HG03196 (cell line): ENCODE results near the gene HCRT.
"Not testable (repeated sequence)": the region's sequence is repeated elsewhere in the genome, so short reads cannot be mapped to it uniquely, and the experiment has no call there.

ENCODE experiments used
- ATAC-seq: cut with Tn5 transposase; IDR thresholded peaks from one replicate; pipeline ENCODE4 v1.9.1; 2021; ENCODE audit not compliant: unreplicated experiment

Gene HCRT

DNA sequence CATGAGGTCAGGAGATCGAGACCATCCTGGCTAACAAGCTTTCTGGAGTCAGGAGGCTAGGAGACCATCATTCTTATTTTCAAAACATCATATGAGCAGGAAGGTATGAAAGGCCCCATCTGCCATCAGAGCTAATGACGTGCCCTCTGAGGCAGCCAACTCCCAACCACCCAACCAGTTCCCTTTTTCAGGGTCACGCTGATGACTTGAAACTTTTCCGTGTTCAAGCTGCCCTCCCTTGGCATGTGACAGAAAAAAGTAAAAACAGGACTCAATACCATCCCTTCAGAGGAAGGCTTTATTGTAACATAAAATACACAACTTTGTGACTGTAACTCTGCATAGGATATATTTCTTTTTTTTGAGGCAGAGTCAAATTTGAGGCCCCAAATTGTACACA is 13.6 kb upstream of the HCRT start:
- ATAC-seq, result no peak

GRCh38 chr17:42197564-42198156 is 12.4 kb upstream of the HCRT start:
- no peak for ATAC-seq

GRCh38 chr17:42193969-42194899 is 9.0 kb upstream of the HCRT start, which contains the start of gene GHDC:
GHDC (minus strand) TSS chr17:42194494; CDS start chr17:42193581, 913 bp downstream.
- ATAC-seq, result peak; percentile 88

- ATAC-seq, result no peak
Measured at GRCh38 chr17:42193216-42193968, 8.1 kb upstream of the HCRT start.

- no peak for ATAC-seq
Measured at GRCh38 chr17:42192189-42193126, 7.2 kb upstream of the HCRT start.

GRCh38 chr17:42191275-42191608 is 6.0 kb upstream of the HCRT start:
- ATAC-seq, result no peak

DNA sequence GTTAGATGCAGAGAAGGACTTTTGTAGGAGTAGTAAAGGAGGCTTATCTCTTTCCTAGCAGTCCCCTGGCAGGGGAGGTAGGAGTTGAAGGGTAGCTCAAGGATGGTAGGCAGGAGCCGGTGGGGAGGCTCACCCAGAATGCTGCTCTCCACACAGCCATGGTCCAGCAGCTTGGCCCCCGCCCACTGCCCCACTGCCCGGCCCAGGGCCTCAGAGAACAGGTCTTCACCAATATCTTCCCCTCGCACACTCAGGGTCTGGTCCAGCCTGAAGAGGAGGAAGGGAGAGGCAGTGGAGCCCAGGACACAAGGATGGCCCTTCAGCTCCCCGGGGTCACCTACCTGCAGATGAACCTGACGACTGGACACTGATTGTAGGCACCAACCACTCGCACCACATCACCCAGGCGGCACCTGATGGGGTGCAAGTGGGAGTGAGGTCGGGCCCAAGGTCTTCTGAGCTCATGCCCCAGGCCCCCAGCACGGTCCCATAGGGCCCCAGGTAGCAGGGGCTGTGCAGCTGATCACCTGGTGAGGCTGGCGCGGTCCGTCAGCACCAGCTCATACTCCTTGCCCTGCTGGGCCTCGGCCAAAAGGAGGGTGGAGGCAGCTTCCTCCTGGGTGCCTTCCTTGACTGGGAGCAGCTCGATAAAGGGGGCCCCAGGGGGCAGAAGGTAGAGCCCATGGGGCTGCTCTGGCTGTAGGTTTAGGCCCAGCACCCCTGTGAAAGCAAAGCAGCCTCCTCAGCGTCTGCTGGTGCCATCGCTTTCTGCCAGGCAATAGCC is 5.4 kb upstream of the HCRT start:
- no peak for ATAC-seq

DNA sequence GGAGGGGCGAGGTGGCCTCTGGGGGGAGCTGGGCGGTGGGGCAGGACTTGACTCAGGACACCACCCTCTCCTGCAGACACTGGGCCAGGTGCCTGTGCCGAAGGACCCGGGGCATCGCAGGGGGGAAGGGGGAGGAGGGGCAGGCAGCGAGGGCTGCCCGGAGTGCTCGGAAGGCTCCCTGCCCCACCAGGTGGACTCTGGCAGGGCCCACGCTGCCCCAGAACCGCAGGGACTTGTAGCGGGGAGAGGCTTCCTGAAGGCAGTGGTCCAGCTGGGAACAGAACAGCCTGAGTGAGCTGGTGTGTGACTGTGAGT is 4.4 kb upstream of the HCRT start:
- ATAC-seq, result no peak

DNA sequence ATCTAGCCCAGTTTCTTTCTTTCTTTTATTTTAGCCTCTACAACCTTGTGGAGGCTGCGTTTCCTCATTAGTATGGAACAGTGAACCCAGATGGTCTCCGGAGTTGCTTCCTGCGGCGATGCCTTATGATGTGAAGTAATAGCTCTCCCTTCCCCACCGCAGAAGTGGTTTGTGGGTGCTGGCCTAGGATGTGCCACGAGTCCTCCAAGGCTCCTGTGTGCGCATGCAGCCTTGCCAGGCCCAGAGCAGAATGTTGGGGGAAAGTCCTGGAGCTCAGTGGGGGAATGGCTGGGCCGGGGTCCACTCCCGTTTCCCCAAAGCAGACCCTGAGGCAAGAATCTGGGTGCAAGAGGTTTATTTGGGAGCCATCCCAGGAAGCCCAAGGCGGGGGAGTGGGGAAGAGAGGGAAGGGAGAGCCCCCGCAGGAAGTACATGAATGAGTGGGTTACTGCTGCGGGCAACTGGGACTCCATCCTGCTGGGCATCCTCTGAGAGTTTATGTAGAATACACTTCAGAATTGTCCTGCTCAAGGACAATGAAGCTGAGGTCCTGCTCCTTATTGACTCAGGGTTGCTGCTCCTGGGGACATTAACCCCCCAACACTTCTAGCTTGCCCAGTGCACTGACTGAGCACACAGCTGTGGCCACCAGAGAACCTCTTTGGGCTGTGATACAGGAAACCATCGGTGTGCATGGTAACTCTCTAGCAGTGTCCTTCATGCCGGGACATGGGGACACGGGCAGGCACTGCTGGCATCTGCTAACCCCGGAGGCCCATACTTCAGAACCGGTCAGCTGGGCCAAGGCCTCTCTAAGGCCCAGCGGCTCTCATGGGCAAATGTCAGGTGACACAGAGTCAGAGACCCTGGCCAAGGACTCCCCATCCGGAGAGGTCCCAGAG is 3.7 kb upstream of the HCRT start:
- no peak for ATAC-seq

- no peak for ATAC-seq
Measured at GRCh38 chr17:42187833-42188232, 2.6 kb upstream of the HCRT start.

- ATAC-seq, result not testable (repeated sequence)
Measured at GRCh38 chr17:42186191-42186590, 939 bp upstream of the HCRT start.

DNA sequence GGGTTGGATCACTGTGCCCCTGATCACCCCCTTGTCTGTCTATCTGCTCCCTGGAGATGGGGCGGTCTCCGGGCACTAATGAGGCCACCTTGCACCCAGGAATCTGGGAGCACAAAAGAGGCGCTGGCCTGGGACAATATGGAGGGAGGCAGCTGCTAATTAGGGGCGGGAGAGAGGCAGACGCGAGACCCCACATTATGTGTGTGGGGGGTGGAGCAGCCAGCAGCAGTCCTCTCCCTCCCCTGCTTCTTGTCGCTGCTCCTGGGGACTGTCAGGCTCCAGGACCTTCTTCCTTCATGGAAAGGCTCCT is 324 bp upstream of the HCRT start:
- ATAC-seq, result no peak

- ATAC-seq, result peak; percentile 61
Measured at GRCh38 chr17:42183741-42184711, 1.2 kb downstream of the HCRT start.

- ATAC-seq, result no peak
Measured at GRCh38 chr17:42182927-42183734, 2.1 kb downstream of the HCRT start.

DNA sequence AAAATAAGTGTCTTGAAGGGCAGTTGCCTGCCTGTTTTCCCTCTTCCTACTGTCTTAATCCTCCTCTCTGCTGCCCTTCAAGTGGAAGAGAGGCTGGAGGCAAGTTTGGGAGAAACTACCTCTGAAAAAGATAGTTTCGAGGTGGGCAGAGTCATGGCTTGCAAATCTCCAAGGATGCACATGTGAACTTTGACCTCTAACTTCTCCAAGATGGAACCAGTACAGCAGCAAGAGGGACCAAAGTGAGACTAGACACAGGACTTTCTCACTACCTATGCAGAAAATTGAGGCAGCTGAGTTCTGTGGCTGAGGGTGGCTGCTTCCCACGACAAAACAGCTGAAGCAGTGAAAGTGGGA is 3.4 kb downstream of the HCRT start:
- ATAC-seq, result no peak

DNA sequence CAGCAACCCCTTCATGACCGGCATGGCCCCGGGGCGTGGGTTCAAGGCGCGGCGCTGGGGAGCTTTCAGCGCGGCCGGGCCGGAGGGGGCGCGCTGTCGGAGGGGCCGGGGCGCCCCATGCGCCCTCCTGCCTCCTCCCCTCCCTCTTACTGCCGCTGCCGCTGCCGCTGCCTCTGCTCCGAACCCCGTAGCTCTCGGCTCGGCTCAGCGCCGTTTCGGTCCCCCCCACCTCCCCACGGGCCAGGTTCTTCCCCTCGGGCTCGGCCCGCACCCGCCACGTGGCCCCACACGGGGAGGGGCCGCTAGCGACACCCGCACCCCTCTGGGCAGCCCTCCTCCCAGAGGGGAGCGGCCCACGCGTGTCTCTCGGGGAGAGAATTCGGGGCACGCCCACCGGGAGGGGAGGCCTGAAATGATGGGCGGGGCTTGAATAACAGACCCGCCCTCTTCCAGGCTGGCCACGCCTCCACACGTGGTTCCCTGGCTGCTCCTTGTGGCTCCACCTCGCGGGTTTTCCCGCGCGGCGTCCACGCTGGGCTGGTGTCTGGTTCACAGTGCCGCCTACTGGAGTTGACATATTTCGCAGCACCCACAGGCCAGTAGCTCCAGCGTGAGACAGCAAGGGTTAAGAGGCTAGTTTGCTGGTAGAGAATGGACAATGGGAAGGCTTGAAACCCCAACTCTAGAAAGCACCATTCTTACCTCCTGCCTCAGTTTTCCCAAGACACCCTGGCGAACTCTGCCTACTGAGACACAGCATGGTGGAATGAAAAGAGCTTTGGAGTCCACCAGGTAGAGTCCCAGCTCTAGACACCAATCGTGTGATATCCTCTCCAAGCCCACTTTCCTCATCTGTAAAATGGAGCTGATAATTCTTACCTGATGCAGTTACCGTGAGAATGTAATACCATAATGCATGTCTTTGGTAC is 4.1 kb downstream of the HCRT start, which contains the start of gene KCNH4:
Gene KCNH4 (minus strand): TSS at position 221 of the 929 bp plus-strand sequence. CDS start 197 bp downstream, at position 24.
- no peak for ATAC-seq
